RWPE1 (cell line): ENCODE data around the gene BSX.
A peak's percentile ranks its signal among the peaks of the same experiment; 100 is the strongest.

Experiments used
- CTCF ChIA-PET: fragments of 350-600 bp; sonication (Branson Sonifier 250); formaldehyde crosslinking; extraction: SDS; loops from one replicate; lab custom pipeline; 2021; lab: Yijun Ruan, JAX
- POLR2A ChIA-PET: fragments of 400-600 bp; formaldehyde crosslinking; extraction: SDS; loops from one replicate; lab custom pipeline; 2020; ENCODE audit warnings: antibody characterized with exemption; ENCODE audit not compliant: low non-redundant PET; lab: Yijun Ruan, JAX
- DNase-seq: peaks from one replicate; pipeline ENCODE4 v3.0.0; 2012; ENCODE audit warnings: low spot score
- H3K27ac ChIP-seq: fragments of 450-650 bp; 2 replicates; pipeline ENCODE4 v1.5.1; 2017
- TF ChIP-seq, protein P1 (sequence below): fragments of 450-650 bp; conservative IDR thresholded peaks from 2 replicates; pipeline ENCODE4 v1.5.1; 2017; ENCODE audit warnings: low read depth, mild to moderate bottlenecking

Gene BSX

DNA sequence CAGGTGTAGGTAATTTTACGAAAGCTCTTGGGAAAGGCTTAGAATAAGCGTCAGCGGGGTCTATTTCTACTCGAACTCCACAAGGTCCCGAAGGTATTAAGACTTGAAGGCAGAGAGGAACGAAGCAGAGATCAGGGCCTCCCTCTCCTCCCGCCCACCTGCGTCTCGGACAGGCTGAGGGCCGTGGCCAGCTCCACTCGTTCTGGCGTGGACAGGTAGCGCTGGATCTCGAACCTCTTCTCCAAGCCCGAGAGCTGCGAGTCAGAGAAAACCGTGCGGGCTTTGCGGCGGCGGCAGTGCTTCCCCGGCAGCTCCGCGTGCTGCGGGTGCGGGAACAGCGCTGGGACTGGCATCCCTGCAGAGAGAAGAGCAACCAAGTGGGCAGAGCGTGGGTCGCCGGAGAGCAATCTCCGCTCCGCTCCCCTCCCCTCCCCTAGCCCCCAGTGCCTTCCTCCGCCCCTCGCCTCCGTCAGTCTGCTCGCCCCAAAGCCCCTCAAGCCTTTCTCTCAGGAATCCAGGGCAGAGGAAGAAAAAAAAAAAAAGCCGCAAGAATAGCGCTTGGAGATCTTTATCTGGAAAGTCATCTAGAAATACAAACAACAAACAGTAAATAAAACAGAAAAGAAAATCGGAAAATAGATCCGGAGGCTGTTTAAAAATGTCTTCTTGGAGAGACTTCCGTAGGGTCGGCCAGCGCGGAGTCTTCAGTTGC is 2.4 kb downstream of the BSX start:
- no peak overlapping the region for H3K27ac ChIP-seq
- ChIA-PET POLR2A (no interaction called here), CTCF (no interaction called here)
- TF ChIP-seq, protein P1, sequence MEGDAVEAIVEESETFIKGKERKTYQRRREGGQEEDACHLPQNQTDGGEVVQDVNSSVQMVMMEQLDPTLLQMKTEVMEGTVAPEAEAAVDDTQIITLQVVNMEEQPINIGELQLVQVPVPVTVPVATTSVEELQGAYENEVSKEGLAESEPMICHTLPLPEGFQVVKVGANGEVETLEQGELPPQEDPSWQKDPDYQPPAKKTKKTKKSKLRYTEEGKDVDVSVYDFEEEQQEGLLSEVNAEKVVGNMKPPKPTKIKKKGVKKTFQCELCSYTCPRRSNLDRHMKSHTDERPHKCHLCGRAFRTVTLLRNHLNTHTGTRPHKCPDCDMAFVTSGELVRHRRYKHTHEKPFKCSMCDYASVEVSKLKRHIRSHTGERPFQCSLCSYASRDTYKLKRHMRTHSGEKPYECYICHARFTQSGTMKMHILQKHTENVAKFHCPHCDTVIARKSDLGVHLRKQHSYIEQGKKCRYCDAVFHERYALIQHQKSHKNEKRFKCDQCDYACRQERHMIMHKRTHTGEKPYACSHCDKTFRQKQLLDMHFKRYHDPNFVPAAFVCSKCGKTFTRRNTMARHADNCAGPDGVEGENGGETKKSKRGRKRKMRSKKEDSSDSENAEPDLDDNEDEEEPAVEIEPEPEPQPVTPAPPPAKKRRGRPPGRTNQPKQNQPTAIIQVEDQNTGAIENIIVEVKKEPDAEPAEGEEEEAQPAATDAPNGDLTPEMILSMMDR = no peak
- no peak for DNase-seq

DNA sequence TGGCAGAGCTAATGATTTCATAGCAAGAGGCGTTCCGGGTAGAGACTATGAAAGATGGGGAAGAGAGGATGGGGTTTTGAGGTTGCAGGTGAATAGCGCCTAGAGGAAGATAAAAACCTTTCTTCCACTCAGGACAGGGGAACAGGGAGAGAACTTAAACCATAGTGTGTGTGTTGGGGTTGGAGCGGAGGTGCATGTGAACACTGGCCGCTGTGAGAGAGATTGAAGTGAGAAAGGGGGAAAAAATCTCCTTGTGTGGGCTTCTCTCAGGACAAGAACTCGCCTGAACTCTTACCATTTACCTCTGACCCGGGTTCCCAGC is 3.4 kb downstream of the BSX start:
- H3K27ac ChIP-seq = no peak overlapping the region
- POLR2A ChIA-PET = no interaction called here
- CTCF ChIA-PET = no interaction called here
- no peak for DNase-seq
- TF ChIP-seq, protein P1 = no peak

DNA sequence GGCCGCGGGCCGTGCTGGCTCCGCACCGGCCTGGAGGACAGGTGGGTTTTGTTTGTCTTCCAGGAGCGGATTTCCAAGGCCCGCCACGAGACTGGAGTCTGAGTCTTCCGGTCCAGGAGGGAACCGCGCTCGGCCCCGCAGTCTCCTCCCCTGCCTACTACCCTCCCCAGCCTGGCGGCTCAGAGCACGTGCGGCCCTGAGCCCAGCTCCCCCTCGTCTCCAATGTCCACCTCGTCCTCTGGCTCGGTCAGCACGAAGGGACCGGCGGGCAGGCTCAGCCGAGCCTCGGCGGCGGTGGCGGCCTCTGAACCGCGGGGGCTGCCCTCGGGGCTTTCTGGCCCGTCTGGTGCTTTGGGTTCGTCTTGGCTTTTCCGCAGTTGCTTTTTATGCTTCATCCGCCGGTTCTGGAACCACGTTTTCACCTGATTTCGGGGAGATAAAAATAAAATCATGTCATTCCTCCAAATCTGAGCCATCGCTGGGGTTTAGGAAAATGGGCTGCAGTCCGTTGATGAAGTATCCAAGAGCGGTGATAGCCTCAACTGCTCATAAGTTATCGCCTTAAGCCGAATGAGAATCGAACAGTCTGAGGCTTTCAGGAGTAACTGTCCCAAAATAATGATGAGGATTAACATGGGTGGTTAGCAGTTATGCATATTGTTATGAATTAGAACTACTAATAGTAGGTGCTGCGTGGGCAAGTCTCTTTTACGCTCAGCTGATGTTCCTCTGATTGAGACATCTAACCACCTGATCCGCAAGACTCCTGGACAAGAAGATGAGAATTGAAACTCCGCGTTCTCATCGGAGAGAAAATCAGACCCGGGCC is 4.0 kb downstream of the BSX start:
- CTCF ChIA-PET = no interaction called here
- TF ChIP-seq, protein P1 = no peak
- H3K27ac ChIP-seq = no peak overlapping the region
- POLR2A ChIA-PET = no interaction called here
- DNase-seq = no peak

DNA sequence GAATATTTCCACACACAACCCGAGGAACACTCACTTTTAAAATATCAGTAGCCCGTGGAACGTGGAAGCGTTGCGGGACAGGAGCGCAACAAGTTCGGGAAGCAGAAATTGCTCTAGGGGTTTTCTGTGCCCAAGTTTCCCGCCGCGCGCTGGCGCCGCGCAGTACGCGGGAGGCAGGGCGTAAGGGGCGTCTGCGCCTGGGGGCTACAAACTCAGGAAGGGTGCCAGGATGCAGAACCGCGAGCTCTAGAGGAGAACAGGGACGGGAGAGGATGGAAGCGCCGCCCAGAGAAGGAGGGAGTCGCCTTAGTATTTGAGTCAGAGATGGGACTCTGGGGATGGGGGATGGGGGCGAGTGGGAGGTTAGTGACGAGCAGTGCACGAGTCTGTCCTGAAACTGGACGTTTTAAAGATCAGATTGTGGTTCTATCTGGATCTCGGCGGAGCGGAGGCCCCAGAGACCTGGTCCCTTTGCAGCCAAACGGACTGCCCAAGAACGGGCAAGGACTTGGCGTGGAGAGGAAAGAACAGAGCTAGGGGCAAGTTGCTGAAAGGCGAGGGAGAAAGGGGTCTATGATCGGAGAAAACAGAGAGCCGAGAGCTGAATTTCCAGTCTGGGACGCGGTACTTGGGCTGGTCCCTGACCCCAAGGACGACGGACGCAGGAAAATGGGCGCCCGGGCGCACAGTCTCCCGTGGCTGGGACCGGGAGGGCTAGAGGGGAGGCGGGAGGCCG is 4.7 kb downstream of the BSX start:
- DNase-seq = no peak
- POLR2A ChIA-PET = no interaction called here
- TF ChIP-seq, protein P1 = no peak
- CTCF ChIA-PET = no interaction called here
- H3K27ac ChIP-seq = no peak overlapping the region

DNA sequence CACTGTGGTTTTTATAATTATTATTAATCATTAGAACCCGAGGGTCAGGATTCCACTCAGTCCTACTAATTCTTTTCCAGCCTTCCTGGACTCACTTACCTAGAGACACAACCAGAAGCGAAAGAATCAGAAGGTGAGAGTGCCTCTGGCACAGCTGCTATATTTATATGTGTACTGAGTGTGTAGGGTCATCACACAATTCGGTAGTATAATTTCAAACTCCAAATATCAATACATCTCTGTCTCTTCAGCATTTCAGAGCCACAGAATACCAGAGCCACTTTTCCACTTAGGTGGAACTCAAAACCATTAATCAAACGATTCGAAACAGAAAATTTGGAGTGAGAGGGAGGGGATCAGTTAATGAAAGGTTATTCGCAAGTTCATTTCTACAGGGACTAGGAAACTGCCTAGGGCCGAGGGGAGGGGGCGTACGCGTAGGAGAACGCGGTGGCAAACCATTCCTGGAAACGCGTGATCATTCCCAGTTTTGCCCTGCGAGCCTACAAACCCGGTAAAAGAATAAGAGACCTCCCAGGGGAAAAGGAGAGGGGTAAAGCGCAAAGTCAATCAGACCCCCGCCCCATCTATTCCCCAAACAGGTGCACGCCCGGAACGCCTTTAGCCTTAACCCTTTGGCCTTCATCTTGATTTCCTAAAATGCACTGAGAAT is 5.4 kb downstream of the BSX start:
- H3K27ac ChIP-seq = no peak overlapping the region
- TF ChIP-seq, protein P1 = no peak
- CTCF ChIA-PET = no interaction called here
- POLR2A ChIA-PET = no interaction called here
- DNase-seq = no peak

DNA sequence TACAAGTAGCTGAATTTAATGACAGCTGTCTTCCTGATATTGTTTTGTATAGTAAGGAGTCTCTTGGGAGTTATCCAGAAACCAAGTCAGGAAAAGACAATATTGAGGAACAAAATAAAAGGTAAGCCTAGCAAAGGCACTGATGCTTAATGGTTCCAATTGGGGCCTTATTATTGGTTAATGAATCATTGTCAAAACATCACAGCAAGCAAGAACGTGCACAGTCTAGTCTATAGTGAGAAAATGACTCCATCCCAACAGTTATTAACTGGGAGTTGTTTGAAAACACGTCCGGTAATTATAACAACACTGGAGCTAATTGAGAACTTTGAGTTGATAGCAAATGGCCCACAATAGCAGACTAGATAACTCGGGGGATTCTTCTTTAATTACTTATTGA is 17.7 kb downstream of the BSX start:
- POLR2A ChIA-PET = no interaction called here
- CTCF ChIA-PET = interaction anchor here (0.6 kb wide), 1 partner anchor 59 kb away, joined by 4 read pairs; no protein-coding TSS in a partner anchor
- H3K27ac ChIP-seq = no peak overlapping the region
- TF ChIP-seq, protein P1 = no peak
- peak; percentile 30 for DNase-seq
